ENCODE results near the gene NUDT3. TPM values are rescaled to one million over a fixed set of nuclear protein-coding genes. Genes with fewer than 3 reads are reported as not detected.
"Not testable (repeated sequence)": the region's sequence is repeated elsewhere in the genome, so short reads cannot be mapped to it uniquely, and the experiment has no call there.

Gene NUDT3
- total RNA-seq, 1 experiment from 2014 or later = 23.6 TPM

GRCh38 chr6:34377984-34378383 lies 14.5 kb downstream of the NUDT3 start:
- no TSS peak for BruUV-seq (replicated peaks)
- H3K27ac Mint-ChIP-seq (ENCODE audit: low read depth, unreplicated experiment) = no peak overlapping the region
- no peaks in the 10 kb centered on the region for H3K27me3 Mint-ChIP-seq (ENCODE audit: insufficient read depth, unreplicated experiment)
- ChIA-PET CTCF (interaction anchor here (0.7 to 1.1 kb wide), 2 partner anchors 9 to 57 kb away, joined by 3 read pairs; no protein-coding TSS in a partner anchor), POLR2A (interaction anchor here (0.7 kb wide), 1 partner anchor 85 kb away, joined by 3 read pairs; no protein-coding TSS in a partner anchor)
- no peak for TF ChIP-seq CTCF (IDR thresholded peaks at IDR 0.05; ENCODE audit: unreplicated experiment)
- intact Hi-C loops (cut with micrococcal nuclease) = no loop called here
- H3K4me3 Mint-ChIP-seq (ENCODE audit: unreplicated experiment) = no peak overlapping the region
- H3K36me3 Mint-ChIP-seq (ENCODE audit: insufficient read depth, unreplicated experiment) = no peaks in the 10 kb centered on the region
- peaks cover 12% of the 10 kb centered on the region for H3K4me1 Mint-ChIP-seq (ENCODE audit: insufficient read depth, unreplicated experiment)
- H3K9me3 Mint-ChIP-seq (ENCODE audit: unreplicated experiment) = no peaks in the 10 kb centered on the region
- DNase-seq (ENCODE audit: unreplicated experiment) = no peak

GRCh38 chr6:34377571-34377970 lies 14.9 kb downstream of the NUDT3 start:
- H3K27ac Mint-ChIP-seq (ENCODE audit: low read depth, unreplicated experiment); DNase-seq (ENCODE audit: unreplicated experiment); H3K27me3 Mint-ChIP-seq (ENCODE audit: insufficient read depth, unreplicated experiment); H3K4me3 Mint-ChIP-seq (ENCODE audit: unreplicated experiment); H3K36me3 Mint-ChIP-seq (ENCODE audit: insufficient read depth, unreplicated experiment); H3K9me3 Mint-ChIP-seq (ENCODE audit: unreplicated experiment); intact Hi-C loops (cut with micrococcal nuclease); BruUV-seq (replicated peaks): not testable (repeated sequence)
- ChIA-PET POLR2A (interaction anchor here (0.7 kb wide), 1 partner anchor 85 kb away, joined by 3 read pairs; no protein-coding TSS in a partner anchor), CTCF (interaction anchor here (1.1 kb wide), 1 partner anchor 9 kb away, joined by 3 read pairs; no protein-coding TSS in a partner anchor)
- H3K4me1 Mint-ChIP-seq (ENCODE audit: insufficient read depth, unreplicated experiment) = peaks cover 12% of the 10 kb centered on the region

GRCh38 chr6:34375833-34376232 lies 16.6 kb downstream of the NUDT3 start:
- intact Hi-C loops (cut with micrococcal nuclease) = no loop called here
- no peaks in the 10 kb centered on the region for H3K9me3 Mint-ChIP-seq (ENCODE audit: unreplicated experiment)
- no peak overlapping the region for H3K4me3 Mint-ChIP-seq (ENCODE audit: unreplicated experiment)
- H3K4me1 Mint-ChIP-seq (ENCODE audit: insufficient read depth, unreplicated experiment) = peaks cover 9% of the 10 kb centered on the region
- BruUV-seq (replicated peaks) = no TSS peak
- CTCF ChIA-PET = no interaction called here
- H3K27ac Mint-ChIP-seq (ENCODE audit: low read depth, unreplicated experiment) = no peak overlapping the region
- H3K27me3 Mint-ChIP-seq (ENCODE audit: insufficient read depth, unreplicated experiment) = no peaks in the 10 kb centered on the region
- no peak for TF ChIP-seq CTCF (IDR thresholded peaks at IDR 0.05; ENCODE audit: unreplicated experiment)
- H3K36me3 Mint-ChIP-seq (ENCODE audit: insufficient read depth, unreplicated experiment) = no peaks in the 10 kb centered on the region
- no peak for DNase-seq (ENCODE audit: unreplicated experiment)
- POLR2A ChIA-PET = no interaction called here

GRCh38 chr6:34374508-34374907 lies 18.0 kb downstream of the NUDT3 start:
- DNase-seq (ENCODE audit: unreplicated experiment) = no peak
- Mint-ChIP-seq H3K9me3 (ENCODE audit: unreplicated experiment) (no peaks in the 10 kb centered on the region), H3K27me3 (ENCODE audit: insufficient read depth, unreplicated experiment) (no peaks in the 10 kb centered on the region), H3K27ac (ENCODE audit: low read depth, unreplicated experiment) (no peak overlapping the region), H3K36me3 (ENCODE audit: insufficient read depth, unreplicated experiment) (no peaks in the 10 kb centered on the region), H3K4me3 (ENCODE audit: unreplicated experiment) (no peak overlapping the region), H3K4me1 (ENCODE audit: insufficient read depth, unreplicated experiment) (peaks cover 6% of the 10 kb centered on the region)
- intact Hi-C loops (cut with micrococcal nuclease) = no loop called here
- POLR2A ChIA-PET = interaction anchor here (1.6 kb wide), 1 partner anchor 10 kb away, joined by 6 read pairs; no protein-coding TSS in a partner anchor
- no TSS peak for BruUV-seq (replicated peaks)
- no peak for TF ChIP-seq CTCF (IDR thresholded peaks at IDR 0.05; ENCODE audit: unreplicated experiment)
- CTCF ChIA-PET = no interaction called here

GRCh38 chr6:34374069-34374468 lies 18.4 kb downstream of the NUDT3 start:
- BruUV-seq (replicated peaks) = no TSS peak
- ChIA-PET CTCF (interaction anchor here (0.6 kb wide), 1 partner anchor 106 kb away, joined by 3 read pairs; no protein-coding TSS in a partner anchor), POLR2A (interaction anchor here (0.9 to 1.6 kb wide), 2 partner anchors 10 to 14 kb away, joined by 3 to 6 read pairs; no protein-coding TSS in a partner anchor)
- no peak for DNase-seq (ENCODE audit: unreplicated experiment)
- intact Hi-C loops (cut with micrococcal nuclease) = no loop called here
- H3K4me3 Mint-ChIP-seq (ENCODE audit: unreplicated experiment) = no peak overlapping the region
- no peaks in the 10 kb centered on the region for H3K36me3 Mint-ChIP-seq (ENCODE audit: insufficient read depth, unreplicated experiment)
- H3K27me3 Mint-ChIP-seq (ENCODE audit: insufficient read depth, unreplicated experiment) = no peaks in the 10 kb centered on the region
- H3K27ac Mint-ChIP-seq (ENCODE audit: low read depth, unreplicated experiment) = no peak overlapping the region
- H3K9me3 Mint-ChIP-seq (ENCODE audit: unreplicated experiment) = no peaks in the 10 kb centered on the region
- peaks cover 6% of the 10 kb centered on the region for H3K4me1 Mint-ChIP-seq (ENCODE audit: insufficient read depth, unreplicated experiment)
- TF ChIP-seq CTCF (IDR thresholded peaks at IDR 0.05; ENCODE audit: unreplicated experiment) = no peak
